Stomach smooth muscle (tissue), 2 donors: ENCODE measurements around the gene RBMY1A1.
"Not testable (repeated sequence)": the region's sequence is repeated elsewhere in the genome, so short reads cannot be mapped to it uniquely, and the experiment has no call there.

Source experiments
- H3K27ac ChIP-seq: one replicate; pipeline ENCODE4 v1.7.0; 2013; ENCODE audit warnings: mild to moderate bottlenecking, low read length, inconsistent platforms
- H3K27me3 ChIP-seq, 2 donors: one replicate each; pipeline ENCODE4 v1.7.0; 2013; ENCODE audit warnings: low read length in 2 of 2; ENCODE audit not compliant: insufficient read depth in 2 of 2, control insufficient read depth in 1 of 2
- H3K36me3 ChIP-seq, 2 donors: one replicate each; pipeline ENCODE4 v1.7.0; 2013; ENCODE audit warnings: low read length in 2 of 2; ENCODE audit not compliant: control insufficient read depth in 2 of 2, insufficient read depth in 2 of 2
- H3K4me1 ChIP-seq: one replicate; pipeline ENCODE4 v1.7.0; 2013; ENCODE audit warnings: low read length; ENCODE audit not compliant: control insufficient read depth, insufficient read depth
- H3K4me3 ChIP-seq, 2 donors: one replicate each; pipeline ENCODE4 v1.7.0; 2013; ENCODE audit warnings: low read length in 2 of 2
- H3K9ac ChIP-seq, 2 donors: one replicate each; pipeline ENCODE4 v1.7.0; 2013; ENCODE audit warnings: low read length in 2 of 2, mild to moderate bottlenecking in 1 of 2
- H3K9me3 ChIP-seq, 2 donors: one replicate each; pipeline ENCODE4 v1.7.0; 2013; ENCODE audit warnings: low read length in 2 of 2; ENCODE audit not compliant: control insufficient read depth in 2 of 2
- donor health status: healthy.
- donor health status: Pancreatic carcinoma.

Gene RBMY1A1

DNA sequence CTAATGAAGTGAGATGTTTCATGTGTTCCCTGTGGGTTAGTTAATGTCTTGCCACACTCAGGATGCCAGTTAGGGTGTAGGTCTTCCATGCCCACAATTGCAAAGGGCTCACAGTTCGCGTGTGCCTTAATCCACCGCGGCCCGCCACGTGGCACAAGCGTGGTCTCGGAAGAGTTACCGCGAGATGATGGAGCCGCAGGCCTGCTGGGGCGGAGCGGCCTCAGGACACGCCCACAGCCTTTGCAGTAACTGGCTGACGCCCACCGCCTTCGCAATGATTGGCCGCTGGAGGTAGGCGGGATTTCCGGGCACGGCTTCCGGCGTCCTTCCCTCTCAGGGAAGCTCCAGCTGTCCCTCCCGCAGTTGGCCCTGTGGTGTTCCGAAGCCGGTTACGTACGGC lies at the start of gene RBMY1A1:
Gene RBMY1A1, plus strand, starts transcription at position 301 of the 400 bp plus-strand sequence. CDS start 2,013 bp downstream, outside the sequence.
- H3K9ac ChIP-seq, H3K9me3 ChIP-seq, H3K27ac ChIP-seq, H3K36me3 ChIP-seq, H3K4me1 ChIP-seq, H3K4me3 ChIP-seq, H3K27me3 ChIP-seq: not testable (repeated sequence)

DNA sequence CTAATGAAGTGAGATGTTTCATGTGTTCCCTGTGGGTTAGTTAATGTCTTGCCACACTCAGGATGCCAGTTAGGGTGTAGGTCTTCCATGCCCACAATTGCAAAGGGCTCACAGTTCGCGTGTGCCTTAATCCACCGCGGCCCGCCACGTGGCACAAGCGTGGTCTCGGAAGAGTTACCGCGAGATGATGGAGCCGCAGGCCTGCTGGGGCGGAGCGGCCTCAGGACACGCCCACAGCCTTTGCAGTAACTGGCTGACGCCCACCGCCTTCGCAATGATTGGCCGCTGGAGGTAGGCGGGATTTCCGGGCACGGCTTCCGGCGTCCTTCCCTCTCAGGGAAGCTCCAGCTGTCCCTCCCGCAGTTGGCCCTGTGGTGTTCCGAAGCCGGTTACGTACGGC lies 23.6 kb upstream of the RBMY1A1 start, which contains the start of gene RBMY1B:
Gene RBMY1B, plus strand, starts transcription at position 301 of the 400 bp plus-strand sequence. CDS start 2,013 bp downstream, outside the sequence.
- H3K4me3 ChIP-seq, H3K36me3 ChIP-seq, H3K9me3 ChIP-seq, H3K9ac ChIP-seq, H3K27ac ChIP-seq, H3K4me1 ChIP-seq, H3K27me3 ChIP-seq: not testable (repeated sequence)

DNA sequence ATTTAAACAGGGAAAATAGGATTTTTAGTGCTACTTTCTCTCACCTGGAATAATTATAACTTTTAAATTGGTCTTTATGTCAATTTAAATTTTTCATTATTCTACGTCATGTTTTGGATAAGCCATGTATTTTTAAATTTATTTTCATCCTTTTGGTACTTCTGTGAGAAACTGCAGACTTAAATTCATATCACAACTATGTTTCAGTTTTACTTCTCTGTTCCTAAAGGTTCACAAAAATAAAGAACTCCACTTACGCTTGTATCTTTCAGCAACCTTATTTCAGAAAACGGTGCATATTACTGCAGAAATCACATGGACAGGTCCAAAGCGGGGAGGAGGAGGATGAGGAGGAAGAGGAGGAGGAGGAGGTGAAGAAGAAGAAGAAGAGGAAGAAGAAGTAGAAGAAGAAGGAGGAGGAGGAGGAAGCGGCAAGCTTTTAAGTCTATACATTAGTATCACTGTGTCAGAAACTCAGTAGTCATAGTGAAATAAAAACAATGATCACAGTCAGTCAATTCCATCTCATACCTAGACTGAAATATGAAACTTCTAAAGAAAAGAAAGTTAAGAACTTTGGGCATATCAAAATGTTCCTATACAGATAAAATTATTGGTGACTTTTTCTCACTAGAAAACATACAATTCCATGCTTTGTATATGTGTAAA lies 24.8 kb downstream of the RBMY1A1 start:
- not testable (repeated sequence) for H3K36me3 ChIP-seq, H3K27me3 ChIP-seq, H3K4me1 ChIP-seq, H3K4me3 ChIP-seq, H3K9me3 ChIP-seq, H3K27ac ChIP-seq, H3K9ac ChIP-seq

GRCh38 chrY:21585449-21585848 lies 50.8 kb downstream of the RBMY1A1 start:
- Histone ChIP-seq H3K4me1 (no peaks in the 10 kb centered on the region), H3K9me3 (no peaks in the 10 kb centered on the region), H3K27ac (no peak overlapping the region), H3K9ac (no peak overlapping the region), H3K4me3 (no peak overlapping the region), H3K27me3 (no peaks in the 10 kb centered on the region), H3K36me3 (no peaks in the 10 kb centered on the region)

DNA sequence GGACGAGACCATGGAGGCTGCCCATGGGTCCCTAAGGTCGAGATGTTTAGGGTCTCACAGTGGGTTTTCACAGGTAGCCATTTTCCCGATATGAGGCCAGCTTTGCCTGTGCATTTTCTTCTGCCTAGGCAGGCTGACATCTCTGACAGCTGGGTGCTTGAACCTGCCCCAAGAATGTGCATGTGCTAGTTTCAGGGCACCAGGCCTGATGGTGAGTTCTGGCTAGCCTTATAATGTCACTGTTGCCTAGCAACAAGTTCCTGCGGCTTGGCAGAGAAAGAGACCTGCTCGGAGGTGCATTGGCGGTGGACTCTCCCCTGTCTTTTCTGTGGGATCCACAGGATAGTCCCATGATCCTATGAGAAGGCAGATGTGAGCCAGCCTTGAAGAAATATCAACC lies 51.8 kb downstream of the RBMY1A1 start:
- not testable (repeated sequence) for H3K9me3 ChIP-seq, H3K4me1 ChIP-seq, H3K27me3 ChIP-seq, H3K36me3 ChIP-seq, H3K4me3 ChIP-seq, H3K9ac ChIP-seq, H3K27ac ChIP-seq

DNA sequence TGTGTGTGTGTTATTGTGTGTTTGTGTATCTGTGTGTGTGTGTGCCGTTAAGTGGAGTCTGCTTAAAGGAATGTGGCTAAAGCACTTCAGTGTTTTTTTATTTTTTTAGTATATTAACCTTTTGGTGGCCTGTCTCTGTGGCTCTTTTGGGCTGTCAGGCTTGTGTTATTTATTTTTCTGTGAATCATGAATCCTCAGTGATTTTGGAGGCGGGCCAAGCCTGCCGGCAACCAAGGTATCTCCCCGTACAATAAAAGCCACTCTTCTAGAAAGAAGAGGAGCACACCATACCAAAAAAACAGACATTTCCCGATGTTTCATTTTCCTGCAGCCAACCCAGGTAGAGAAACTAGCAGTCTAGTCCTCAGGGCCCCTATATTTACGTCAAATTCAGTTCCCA lies 57.4 kb downstream of the RBMY1A1 start:
- no peaks in the 10 kb centered on the region for H3K4me1 ChIP-seq
- no peaks in the 10 kb centered on the region for H3K27me3 ChIP-seq
- no peaks in the 10 kb centered on the region for H3K9me3 ChIP-seq
- H3K9ac ChIP-seq, result no peak overlapping the region
- H3K4me3 ChIP-seq, result no peak overlapping the region
- no peaks in the 10 kb centered on the region for H3K36me3 ChIP-seq
- H3K27ac ChIP-seq, result no peak overlapping the region

GRCh38 chrY:21596287-21596686 lies 61.6 kb downstream of the RBMY1A1 start:
- H3K27me3 ChIP-seq, H3K9me3 ChIP-seq, H3K4me1 ChIP-seq, H3K36me3 ChIP-seq, H3K27ac ChIP-seq, H3K9ac ChIP-seq, H3K4me3 ChIP-seq: not testable (repeated sequence)
